ENCODE results near the gene ZCCHC13.

- TF ChIP-seq EZH2 (IDR thresholded peaks at IDR 0.05; ENCODE audit: insufficient read depth, poor library complexity, severe bottlenecking): no peak
- no peak for TF ChIP-seq EZH2phosphoT487 (IDR thresholded peaks at IDR 0.05; ENCODE audit: insufficient read depth, low read depth)
Measured at GRCh38 chrX:74351760-74352159, 47.8 kb downstream of the ZCCHC13 start.

All from GM23248 (cell line).